Skeletal muscle tissue (tissue), 4 donors: ENCODE data around the gene S100A2. TPM values are rescaled to one million over a fixed set of nuclear protein-coding genes. Genes with fewer than 3 reads are reported as not detected.
"Not testable (repeated sequence)": the region's sequence is repeated elsewhere in the genome, so short reads cannot be mapped to it uniquely, and the experiment has no call there.

ENCODE experiments used
- H3K27ac ChIP-seq: one replicate; pipeline ENCODE4 v1.7.0; 2013; ENCODE audit warnings: mild to moderate bottlenecking, low read depth, low read length, inconsistent platforms
- H3K27me3 ChIP-seq, 3 donors: one replicate each; pipeline ENCODE4 v1.7.0; 2013; ENCODE audit warnings: low read length in 3 of 3; ENCODE audit not compliant: control insufficient read depth in 3 of 3, insufficient read depth in 3 of 3
- H3K36me3 ChIP-seq, 3 donors: one replicate each; pipeline ENCODE4 v1.7.0; 2013; ENCODE audit warnings: low read length in 3 of 3; ENCODE audit not compliant: control insufficient read depth in 3 of 3, insufficient read depth in 3 of 3
- H3K4me1 ChIP-seq, 3 donors: one replicate each; pipeline ENCODE4 v1.7.0; 2013; ENCODE audit warnings: low read length in 3 of 3, mild to moderate bottlenecking in 3 of 3; ENCODE audit not compliant: control insufficient read depth in 3 of 3, insufficient read depth in 3 of 3
- H3K4me3 ChIP-seq, 3 donors: one replicate each; pipeline ENCODE4 v1.7.0; 2013; ENCODE audit warnings: low read length in 3 of 3
- H3K9ac ChIP-seq, 3 donors: one replicate each; pipeline ENCODE4 v1.7.0; 2013; ENCODE audit warnings: low read length in 3 of 3, mild to moderate bottlenecking in 3 of 3, moderate library complexity in 2 of 3, low read depth in 1 of 3
- H3K9me3 ChIP-seq, 3 donors: one replicate each; pipeline ENCODE4 v1.7.0; 2013; ENCODE audit warnings: low read length in 3 of 3; ENCODE audit not compliant: control insufficient read depth in 3 of 3
- total RNA-seq: library from RNA; depleted of rRNA; stranded (reverse); fragments of >200 nt; gene quantifications from one replicate; pipeline ENCODE4 v1.2.3, GENCODE V29; 2014
- donor health status: Osteomylitis.

S100A2 gene
- total RNA-seq, 1 donor from 2014 or later, result not detected

DNA sequence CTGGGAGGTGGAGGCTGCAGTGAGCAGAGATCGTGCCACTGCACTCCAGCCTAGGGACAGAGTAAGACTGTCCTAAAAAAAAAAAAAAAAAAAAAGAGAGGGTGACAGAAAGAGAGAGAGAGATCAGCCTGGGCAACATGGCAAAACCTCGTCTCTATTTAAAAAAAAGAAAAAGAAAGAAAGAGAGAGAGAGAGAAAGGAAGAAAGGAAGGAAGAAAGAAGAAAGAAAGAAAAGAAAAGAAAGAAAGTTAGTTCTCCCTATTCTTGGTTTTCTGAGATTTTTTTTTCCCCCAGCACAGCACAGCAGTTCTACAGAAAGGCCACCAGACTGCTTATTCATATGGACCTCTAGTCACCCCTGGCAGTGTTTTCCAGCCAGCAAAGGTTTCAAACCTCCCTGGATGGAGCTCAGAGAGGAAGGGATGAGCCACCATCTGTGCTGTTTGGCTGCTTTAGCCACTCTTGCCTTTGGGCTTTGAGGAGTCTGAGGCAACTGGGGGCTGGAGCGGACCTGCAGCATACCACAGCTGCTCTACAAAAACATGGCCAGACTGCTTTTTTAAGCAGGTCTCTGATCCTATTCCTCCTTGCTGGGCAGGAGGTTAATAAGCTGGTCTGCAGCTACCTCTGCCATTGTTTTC, 40.4 kb downstream of the S100A2 start:
- H3K4me3 ChIP-seq, result no peak overlapping the region
- H3K4me1 ChIP-seq, result peaks cover 0 to 3% (median 0%) of the 10 kb centered on the region in 3 donors
- H3K27me3 ChIP-seq, result no peaks in the 10 kb centered on the region
- no peak overlapping the region for H3K9ac ChIP-seq
- H3K9me3 ChIP-seq, result no peaks in the 10 kb centered on the region
- H3K36me3 ChIP-seq, result no peaks in the 10 kb centered on the region
- H3K27ac ChIP-seq, result no peak overlapping the region

DNA sequence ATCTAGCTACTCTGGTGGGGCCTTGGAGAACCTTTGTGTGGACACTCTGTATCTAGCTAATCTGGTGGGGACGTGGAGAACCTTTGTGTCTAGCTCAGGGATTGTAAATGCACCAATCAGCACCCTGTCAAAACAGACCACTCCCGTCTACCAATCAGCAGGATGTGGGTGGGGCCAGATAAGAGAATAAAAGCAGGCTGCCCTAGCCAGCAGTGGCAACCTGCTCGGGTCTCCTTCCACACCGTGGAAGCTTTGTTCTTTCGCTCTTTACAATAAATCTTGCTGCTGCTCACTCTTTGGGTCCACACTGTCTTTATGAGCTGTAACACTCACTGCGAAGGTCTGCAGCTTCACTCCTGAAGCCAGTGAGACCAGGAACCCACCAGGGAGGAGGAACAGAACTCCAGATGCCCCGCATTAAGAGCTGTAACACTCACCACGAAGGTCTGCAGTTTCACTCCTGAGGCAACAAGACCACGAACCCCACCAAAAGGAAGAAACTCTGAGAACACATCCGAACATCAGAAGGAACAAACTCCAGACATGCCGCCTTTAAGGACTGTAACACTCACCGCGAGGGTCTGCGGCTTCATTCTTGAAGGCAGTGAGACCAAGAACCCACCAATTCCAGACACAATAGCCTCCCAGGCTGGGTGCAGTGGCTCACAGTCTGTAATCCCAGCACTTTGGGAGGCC, 43.1 kb downstream of the S100A2 start:
- H3K4me1 ChIP-seq, H3K9me3 ChIP-seq, H3K27ac ChIP-seq, H3K36me3 ChIP-seq, H3K9ac ChIP-seq, H3K4me3 ChIP-seq, H3K27me3 ChIP-seq: not testable (repeated sequence)

GRCh38 chr1:153521808-153522207, 43.8 kb downstream of the S100A2 start:
- not testable (repeated sequence) for H3K27me3 ChIP-seq, H3K4me3 ChIP-seq, H3K27ac ChIP-seq

GRCh38 chr1:153520818-153521476, 44.7 kb downstream of the S100A2 start:
- H3K36me3 ChIP-seq, result no peaks in the 10 kb centered on the region
- peaks cover 0 to 2% (median 0%) of the 10 kb centered on the region in 3 donors for H3K4me1 ChIP-seq
- no peaks in the 10 kb centered on the region for H3K9me3 ChIP-seq
- H3K27me3 ChIP-seq, result no peaks in the 10 kb centered on the region
- H3K4me3 ChIP-seq, result no peak overlapping the region
- no peak overlapping the region for H3K27ac ChIP-seq
- no peak overlapping the region for H3K9ac ChIP-seq

More at GRCh38 chr1:153521808-153522207, 43.8 kb downstream of the S100A2 start:
- not testable (repeated sequence) for H3K9ac ChIP-seq, H3K36me3 ChIP-seq, H3K4me1 ChIP-seq, H3K9me3 ChIP-seq

DNA sequence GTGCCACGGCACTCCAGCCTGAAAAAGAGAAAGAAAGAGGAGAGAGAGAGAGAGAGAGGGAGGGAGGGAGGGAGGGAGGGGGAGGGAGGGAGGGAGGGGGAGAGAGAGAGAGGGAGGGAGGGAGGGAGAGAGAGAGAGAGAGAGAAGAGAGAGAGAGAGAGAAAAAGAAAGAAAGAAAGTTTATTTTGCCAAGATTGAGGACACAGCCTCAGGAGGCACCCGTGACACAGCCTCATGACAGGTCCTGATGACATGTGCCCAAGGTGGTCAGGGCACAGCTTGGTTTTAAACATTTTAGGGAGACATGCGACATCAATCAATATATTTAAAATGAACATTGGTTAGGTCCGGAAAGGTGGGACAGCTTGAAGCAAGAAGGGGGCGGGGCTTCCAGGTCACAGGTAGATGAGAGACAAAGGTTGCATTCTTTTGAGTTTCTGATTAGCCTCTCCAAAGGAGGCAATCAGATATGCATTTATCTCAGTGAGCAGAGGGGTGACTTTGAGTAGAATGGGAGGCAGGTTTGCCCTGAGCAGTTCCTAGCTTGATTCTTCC, 45.4 kb downstream of the S100A2 start:
- not testable (repeated sequence) for H3K9ac ChIP-seq, H3K4me3 ChIP-seq, H3K27me3 ChIP-seq, H3K4me1 ChIP-seq, H3K9me3 ChIP-seq, H3K27ac ChIP-seq, H3K36me3 ChIP-seq

GRCh38 chr1:153519242-153519641, 46.4 kb downstream of the S100A2 start:
- H3K4me1 ChIP-seq, result peaks cover 0 to 6% (median 0%) of the 10 kb centered on the region in 3 donors
- H3K36me3 ChIP-seq, result no peaks in the 10 kb centered on the region
- H3K27ac ChIP-seq, result no peak overlapping the region
- H3K9ac ChIP-seq, result no peak overlapping the region
- H3K9me3 ChIP-seq, result no peaks in the 10 kb centered on the region
- no peak overlapping the region for H3K4me3 ChIP-seq
- no peaks in the 10 kb centered on the region for H3K27me3 ChIP-seq

GRCh38 chr1:153515504-153516394, 49.9 kb downstream of the S100A2 start:
- H3K36me3 ChIP-seq, result no peaks in the 10 kb centered on the region
- H3K9me3 ChIP-seq, result no peaks in the 10 kb centered on the region
- no peaks in the 10 kb centered on the region for H3K27me3 ChIP-seq
- H3K9ac ChIP-seq, result no peak overlapping the region
- H3K27ac ChIP-seq, result no peak overlapping the region
- H3K4me1 ChIP-seq, result peaks cover 2 to 12% (median 4%) of the 10 kb centered on the region in 3 donors
- H3K4me3 ChIP-seq, result no peak overlapping the region

- Histone ChIP-seq H3K36me3 (no peaks in the 10 kb centered on the region), H3K9ac (no peak overlapping the region), H3K4me1 (peaks cover 2 to 13% (median 5%) of the 10 kb centered on the region in 3 donors), H3K27ac (no peak overlapping the region), H3K27me3 (no peaks in the 10 kb centered on the region), H3K4me3 (no peak overlapping the region), H3K9me3 (no peaks in the 10 kb centered on the region)
These were observed 52.0 kb downstream of the S100A2 start for GRCh38 chr1:153513666-153514065.

- Histone ChIP-seq H3K27me3 (no peaks in the 10 kb centered on the region), H3K4me1 (peaks cover 2 to 13% (median 5%) of the 10 kb centered on the region in 3 donors), H3K27ac (no peak overlapping the region), H3K9me3 (no peaks in the 10 kb centered on the region), H3K4me3 (no peak overlapping the region), H3K9ac (no peak overlapping the region), H3K36me3 (no peaks in the 10 kb centered on the region)
These were observed 52.6 kb downstream of the S100A2 start for GRCh38 chr1:153513023-153513422.
